Body of pancreas (tissue), 4 donors: ENCODE data around the gene AQP12B.

ENCODE experiments used
- POLR2A ChIP-seq, 3 donors: fragments of 450-650 bp; IDR thresholded peaks; one replicate each; pipeline ENCODE4 v1.6.1; 2016; ENCODE audit warnings: antibody characterized with exemption in 3 of 3, mild to moderate bottlenecking in 2 of 3
- TF ChIP-seq, protein P1 (sequence below), 7 experiments: fragments of 450-650 bp in 4 of 7; fragments of 200-600 bp in 3 of 7; sonication (generic) in 3 of 7; IDR thresholded peaks; one replicate each; pipeline ENCODE4 v1.5.1; 2016 to 2019; ENCODE audit warnings: antibody characterized with exemption in 7 of 7

DNA sequence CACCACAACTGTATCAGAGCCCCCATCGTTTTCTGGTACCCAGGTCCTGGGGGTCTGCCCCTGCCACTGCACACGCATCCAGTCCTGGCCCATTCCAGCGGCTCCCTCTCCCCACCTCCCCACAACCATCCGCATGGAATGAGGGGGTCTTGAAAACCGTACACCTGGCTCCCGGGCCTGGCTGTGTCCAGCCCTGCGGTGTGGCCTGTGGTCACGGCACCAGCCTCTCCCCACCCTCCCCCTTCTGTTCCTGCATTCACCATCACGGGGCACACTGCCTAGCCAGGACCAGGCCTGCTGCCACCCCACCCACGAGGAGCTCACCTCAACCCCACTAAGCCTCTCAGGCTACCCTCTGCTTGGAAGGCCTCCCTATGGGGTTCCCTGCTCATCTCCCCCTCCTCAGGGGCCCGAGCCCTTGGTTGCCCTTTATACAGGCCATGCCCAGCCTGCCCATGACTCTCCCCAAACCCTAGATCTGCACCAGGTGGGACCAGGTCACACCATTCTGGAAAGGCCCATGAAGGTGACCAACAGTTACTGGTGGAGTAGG is 46.0 kb downstream of the AQP12B start:
- TF ChIP-seq, protein P1, sequence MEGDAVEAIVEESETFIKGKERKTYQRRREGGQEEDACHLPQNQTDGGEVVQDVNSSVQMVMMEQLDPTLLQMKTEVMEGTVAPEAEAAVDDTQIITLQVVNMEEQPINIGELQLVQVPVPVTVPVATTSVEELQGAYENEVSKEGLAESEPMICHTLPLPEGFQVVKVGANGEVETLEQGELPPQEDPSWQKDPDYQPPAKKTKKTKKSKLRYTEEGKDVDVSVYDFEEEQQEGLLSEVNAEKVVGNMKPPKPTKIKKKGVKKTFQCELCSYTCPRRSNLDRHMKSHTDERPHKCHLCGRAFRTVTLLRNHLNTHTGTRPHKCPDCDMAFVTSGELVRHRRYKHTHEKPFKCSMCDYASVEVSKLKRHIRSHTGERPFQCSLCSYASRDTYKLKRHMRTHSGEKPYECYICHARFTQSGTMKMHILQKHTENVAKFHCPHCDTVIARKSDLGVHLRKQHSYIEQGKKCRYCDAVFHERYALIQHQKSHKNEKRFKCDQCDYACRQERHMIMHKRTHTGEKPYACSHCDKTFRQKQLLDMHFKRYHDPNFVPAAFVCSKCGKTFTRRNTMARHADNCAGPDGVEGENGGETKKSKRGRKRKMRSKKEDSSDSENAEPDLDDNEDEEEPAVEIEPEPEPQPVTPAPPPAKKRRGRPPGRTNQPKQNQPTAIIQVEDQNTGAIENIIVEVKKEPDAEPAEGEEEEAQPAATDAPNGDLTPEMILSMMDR (IDR thresholded peaks at IDR 0.05) = no peak
- no peak for TF ChIP-seq POLR2A (IDR thresholded peaks at IDR 0.05)
